Activated T-helper 1 cell treated with anti-CD3 and anti-CD28 coated beads, Interleukin-2, amount 50 U/mL, for 16 hours (primary cell): Measurements from ENCODE around the gene SLC6A6.
A peak's percentile ranks its signal among the peaks of the same experiment; 100 is the strongest.
"Not testable (repeated sequence)": the region's sequence is repeated elsewhere in the genome, so short reads cannot be mapped to it uniquely, and the experiment has no call there.

Source experiments
- DNase-seq, 2 donors: peaks; one replicate each; pipeline ENCODE4 v3.0.0-alpha.2; 2020; ENCODE audit warnings: low read depth in 1 of 2, low spot score in 1 of 2

SLC6A6 gene

GRCh38 chr3:14503706-14504065 is 101.3 kb downstream of the SLC6A6 start:
- no peak for DNase-seq

GRCh38 chr3:14505001-14505802 is 102.8 kb downstream of the SLC6A6 start:
- DNase-seq = no peak

DNA sequence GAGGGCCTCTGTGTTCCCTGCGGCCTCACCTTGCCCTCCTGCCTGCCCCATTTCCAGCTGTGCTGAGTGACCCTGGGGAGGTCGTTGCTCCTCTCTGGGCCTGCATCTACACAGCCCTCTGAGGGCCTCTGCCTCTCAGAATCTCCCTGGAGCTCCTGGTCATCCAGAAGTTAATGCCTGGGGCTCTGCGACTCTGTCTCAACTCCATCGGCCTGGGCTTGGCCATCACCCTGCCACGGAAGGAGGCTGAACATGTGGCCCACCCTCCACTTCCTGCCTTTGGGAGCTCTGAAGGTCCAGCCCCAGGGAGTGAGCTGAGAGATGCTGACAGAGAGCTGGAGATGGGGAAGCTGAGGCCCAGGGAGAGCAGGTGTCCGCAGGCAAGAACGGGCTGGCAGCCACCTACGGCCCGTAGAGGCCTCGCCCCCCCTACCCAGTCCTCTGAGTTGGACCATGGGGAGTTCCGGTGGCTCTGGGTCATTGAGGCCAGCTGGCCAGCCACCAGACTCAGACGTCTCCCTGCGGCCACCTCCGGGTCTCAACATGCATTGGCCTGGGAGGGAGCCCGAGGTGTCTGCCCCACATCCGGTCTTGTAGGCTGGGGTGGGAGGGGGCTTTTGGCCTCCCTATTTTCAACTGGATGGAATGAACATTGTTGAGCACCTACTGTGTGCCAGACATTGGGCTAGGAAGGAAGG is 103.5 kb downstream of the SLC6A6 start:
- no peak for DNase-seq

DNA sequence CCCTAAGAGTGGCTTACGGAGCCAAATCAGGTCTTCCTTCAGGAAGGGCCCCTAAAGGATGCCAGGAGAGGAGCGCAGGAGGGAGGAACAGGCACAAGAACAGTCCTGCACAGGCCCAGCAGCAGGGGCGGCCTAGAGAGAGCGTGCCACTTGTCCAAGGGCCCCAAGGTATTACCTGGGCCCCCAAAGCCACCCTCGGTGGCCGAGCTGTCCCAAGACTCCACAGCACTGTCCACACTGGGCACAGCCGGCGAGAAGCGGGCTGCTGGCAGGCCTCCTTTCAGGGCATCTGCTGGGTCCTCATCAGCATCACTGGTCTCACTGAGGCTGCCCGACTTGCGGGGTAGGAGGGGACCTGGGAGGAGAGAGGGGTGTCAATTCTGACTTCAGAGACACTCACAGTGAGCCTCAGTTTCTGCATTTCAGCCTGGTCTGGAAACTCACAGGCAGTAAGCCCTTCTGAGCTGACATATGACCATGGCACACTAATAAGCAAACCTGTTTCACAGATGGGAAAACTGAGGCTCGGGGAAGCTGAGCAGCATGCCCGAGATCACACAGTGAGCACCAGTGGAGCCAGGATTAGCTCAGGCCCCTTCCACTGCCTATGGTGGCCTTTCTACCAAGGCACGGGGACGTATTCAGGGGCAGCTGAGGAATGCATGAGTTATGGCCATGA is 104.4 kb downstream of the SLC6A6 start:
- DNase-seq = no peak

- no peak for DNase-seq
Measured at GRCh38 chr3:14507305-14507741, 104.9 kb downstream of the SLC6A6 start.

GRCh38 chr3:14507757-14508504 is 105.5 kb downstream of the SLC6A6 start:
- no peak for DNase-seq

- no peak for DNase-seq
Measured at GRCh38 chr3:14508505-14508819, 106.1 kb downstream of the SLC6A6 start.

- peak; percentile 47 to 68 for DNase-seq
Measured at GRCh38 chr3:14508966-14509795, 106.8 kb downstream of the SLC6A6 start.

- DNase-seq = no peak
Measured at GRCh38 chr3:14509796-14510100, 107.3 kb downstream of the SLC6A6 start.

DNA sequence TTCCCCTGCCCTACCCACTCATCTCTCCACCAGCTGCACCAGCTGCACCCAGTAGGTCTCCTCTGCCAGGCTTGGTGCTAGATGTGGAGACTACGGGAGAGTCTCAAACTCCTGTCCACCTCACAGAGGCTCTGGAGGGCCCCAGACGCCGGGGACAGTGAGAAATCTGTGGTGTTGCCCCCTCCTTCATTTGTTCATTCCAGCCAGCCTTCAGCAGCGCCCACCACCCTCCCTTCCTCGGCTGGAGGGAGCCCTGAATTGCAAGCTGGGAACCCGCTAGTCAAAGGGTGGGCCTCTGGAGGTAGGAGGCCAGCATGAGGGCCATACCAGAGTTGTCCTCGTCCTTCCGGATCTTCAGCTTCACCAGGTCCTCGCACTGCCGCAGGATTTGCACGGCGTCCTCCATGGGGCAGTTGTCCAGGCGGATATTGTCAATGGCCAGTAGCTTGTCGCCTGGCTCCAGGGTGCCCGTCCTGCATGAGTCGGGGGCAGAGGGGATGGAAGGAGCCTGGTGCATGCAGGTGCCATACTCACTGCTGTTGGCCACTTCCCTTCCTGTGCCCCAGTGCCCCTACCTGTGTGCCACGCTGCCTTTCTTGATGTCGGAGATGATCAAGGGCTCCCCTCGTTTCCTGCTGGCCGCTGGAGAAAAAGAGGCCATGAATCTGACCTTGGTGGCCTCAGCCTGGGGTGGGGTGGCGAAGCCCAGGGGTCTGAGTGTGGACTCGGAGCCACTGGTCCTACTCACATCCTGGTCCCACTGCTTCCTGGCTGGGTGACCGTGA is 108.6 kb downstream of the SLC6A6 start:
- no peak for DNase-seq

GRCh38 chr3:14511623-14512280 is 109.3 kb downstream of the SLC6A6 start:
- DNase-seq = no peak

GRCh38 chr3:14512281-14512941 is 110.0 kb downstream of the SLC6A6 start:
- no peak for DNase-seq

DNA sequence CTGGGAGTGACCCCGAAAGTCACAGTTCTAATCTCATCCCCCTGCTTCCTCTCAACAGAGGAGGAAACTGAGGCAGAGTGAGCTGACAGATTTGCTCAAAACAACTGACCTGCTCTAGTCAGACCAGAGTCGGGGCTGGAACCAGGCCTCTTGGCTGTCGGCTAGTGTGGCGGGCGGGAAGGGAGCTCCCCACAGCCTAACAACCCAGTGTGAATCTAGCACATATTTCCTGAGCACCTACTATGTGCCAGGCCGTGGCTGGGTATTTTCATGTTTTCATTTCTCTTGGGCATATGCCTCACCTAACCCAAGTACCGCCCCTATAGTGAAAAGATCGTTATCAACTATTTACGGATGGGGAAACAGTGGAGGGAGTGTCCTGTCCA is 110.5 kb downstream of the SLC6A6 start:
- DNase-seq = no peak

DNA sequence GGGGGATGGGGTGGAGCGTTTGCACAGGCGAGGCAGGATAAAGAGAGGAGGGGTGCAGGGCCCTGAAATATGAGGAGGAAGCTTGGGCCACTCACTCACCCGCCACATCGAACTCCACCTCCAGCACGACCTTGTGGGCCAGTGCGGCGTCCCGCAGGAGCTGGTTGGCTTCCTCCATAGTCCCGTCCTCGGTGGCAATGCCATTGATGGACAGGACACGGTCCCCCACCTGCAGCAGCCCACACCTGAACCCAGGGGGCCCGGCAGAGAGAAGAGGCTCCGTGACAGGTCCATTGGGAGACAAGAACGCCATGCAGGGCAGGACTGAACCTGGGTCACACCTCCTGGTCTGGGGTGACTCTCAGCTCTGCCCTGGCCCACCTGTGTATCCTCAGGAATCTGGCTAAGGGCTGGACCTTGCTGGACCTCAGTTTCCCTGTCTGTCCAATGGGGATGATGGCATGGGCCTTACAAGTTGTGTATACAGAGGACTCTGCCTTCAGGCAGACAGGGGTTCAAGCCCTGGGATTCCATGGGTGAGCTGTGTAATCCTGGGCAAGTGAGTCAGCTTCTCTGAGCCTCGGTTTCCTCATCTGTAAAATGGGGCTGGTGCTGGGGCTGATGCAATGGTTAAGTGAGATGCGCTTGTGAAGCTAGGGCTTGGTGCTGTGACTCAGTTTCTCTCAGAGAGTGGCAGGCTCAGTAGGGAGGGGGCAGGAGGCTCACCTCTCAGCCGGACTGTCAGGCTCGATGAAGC is 111.3 kb downstream of the SLC6A6 start:
- no peak for DNase-seq

GRCh38 chr3:14514323-14514720 is 111.9 kb downstream of the SLC6A6 start:
- DNase-seq = no peak

GRCh38 chr3:14515526-14515925 is 113.1 kb downstream of the SLC6A6 start:
- DNase-seq = not testable (repeated sequence)

- DNase-seq = no peak
Measured at GRCh38 chr3:14516738-14517345, 114.4 kb downstream of the SLC6A6 start.
